ENCODE measurements around the gene WDR62. TPM values are rescaled to one million over a fixed set of nuclear protein-coding genes. Genes with fewer than 3 reads are reported as not detected.

WDR62 gene
- total and polyA plus RNA-seq, 8 donors, result 0.12 to 0.49 (median 0.37) TPM

- no peak for FAIRE-seq
- Histone ChIP-seq H3K4me1 (no peaks in the 10 kb centered on the region), H3K36me3 (no peaks in the 10 kb centered on the region), H3K4me3 (no peak overlapping the region), H3K9me3 (no peaks in the 10 kb centered on the region), H3K27ac (no peak overlapping the region), H3K27me3 (no peaks in the 10 kb centered on the region)
- no peak for ATAC-seq
- WGBS, 2 donors, result 92 to 95% methylated on average over 6 of the region's 6 CpGs
- no peak for TF ChIP-seq CTCF (IDR thresholded peaks at IDR 0.05)
- no peak for DNase-seq
- intact Hi-C loops (cut with DNase I), result no loop called here
Observed at GRCh38 chr19:36097036-36097435, 42.3 kb downstream of the WDR62 start.

GRCh38 chr19:36099166-36099785 lies 44.6 kb downstream of the WDR62 start:
- H3K4me1 ChIP-seq, result no peaks in the 10 kb centered on the region
- 85 to 89% methylated on average over 18 to 19 of the region's 19 CpGs for WGBS, 2 donors
- H3K36me3 ChIP-seq, result no peaks in the 10 kb centered on the region
- intact Hi-C loops (cut with DNase I), result no loop called here
- FAIRE-seq (no peak), DNase-seq (no peak), ATAC-seq (no peak)
- no peak for TF ChIP-seq CTCF (IDR thresholded peaks at IDR 0.05)
- H3K9me3 ChIP-seq, result no peaks in the 10 kb centered on the region
- no peaks in the 10 kb centered on the region for H3K27me3 ChIP-seq
- H3K27ac ChIP-seq, result no peak overlapping the region
- no peak overlapping the region for H3K4me3 ChIP-seq

- no peak for TF ChIP-seq CTCF (IDR thresholded peaks at IDR 0.05)
- no peaks in the 10 kb centered on the region for H3K4me1 ChIP-seq
- no peak overlapping the region for H3K4me3 ChIP-seq
- FAIRE-seq (no peak), ATAC-seq (no peak), DNase-seq (no peak)
- 84 to 88% methylated on average over 5 of the region's 5 CpGs for WGBS, 2 donors
- no peak overlapping the region for H3K27ac ChIP-seq
- H3K27me3 ChIP-seq, result no peaks in the 10 kb centered on the region
- intact Hi-C loops (cut with DNase I), result no loop called here
- H3K36me3 ChIP-seq, result no peaks in the 10 kb centered on the region
- H3K9me3 ChIP-seq, result no peaks in the 10 kb centered on the region
Observed at GRCh38 chr19:36100476-36100875, 45.8 kb downstream of the WDR62 start.

- H3K36me3 ChIP-seq, result no peaks in the 10 kb centered on the region
- no peak for FAIRE-seq
Observed at GRCh38 chr19:36101550-36102327, 47.0 kb downstream of the WDR62 start.

More at GRCh38 chr19:36101550-36102327, 47.0 kb downstream of the WDR62 start:
- Histone ChIP-seq H3K4me3 (no peak overlapping the region), H3K9me3 (no peaks in the 10 kb centered on the region), H3K4me1 (no peaks in the 10 kb centered on the region), H3K27ac (no peak overlapping the region), H3K27me3 (no peaks in the 10 kb centered on the region)
- intact Hi-C loops (cut with DNase I), result no loop called here
- no peak for DNase-seq
- WGBS, 2 donors, result 86 to 89% methylated on average over 27 of the region's 27 CpGs
- no peak for TF ChIP-seq CTCF (IDR thresholded peaks at IDR 0.05)
- no peak for ATAC-seq

Data from pancreas (tissue), 10 donors.